ENCODE data around the gene ATP8B1.

The ATP8B1 gene

GRCh38 chr18:57789759-57790158, 13.4 kb downstream of the ATP8B1 start:
- Histone ChIP-seq H3K27me3 (ENCODE audit: insufficient read depth, low read length, poor library complexity, severe bottlenecking) (no peaks in the 10 kb centered on the region), H2AFZ (ENCODE audit: low read length) (no peak overlapping the region), H3K9ac (ENCODE audit: low read depth, low read length, poor library complexity, severe bottlenecking) (no peak overlapping the region), H3K4me3 (ENCODE audit: low read length, poor library complexity, severe bottlenecking) (no peak overlapping the region), H3K9me3 (ENCODE audit: insufficient read depth, low read depth, low read length) (no peaks in the 10 kb centered on the region), H4K20me1 (ENCODE audit: insufficient read depth, low read length, poor library complexity, severe bottlenecking) (no peaks in the 10 kb centered on the region), H3K9me2 (replicated peaks; ENCODE audit: low read depth, low read length) (no peaks in the 10 kb centered on the region), H3K79me2 (ENCODE audit: insufficient read depth, low read length) (no peaks in the 10 kb centered on the region), H3K4me2 (ENCODE audit: low read depth, low read length, poor library complexity, severe bottlenecking) (no peak overlapping the region), H3F3A (ENCODE audit: low read depth) (no peaks in the 10 kb centered on the region), H3K36me3 (ENCODE audit: insufficient read depth, low read length) (no peaks in the 10 kb centered on the region), H3K4me1 (ENCODE audit: insufficient read depth, low read length, poor library complexity, severe bottlenecking) (peaks cover 7% of the 10 kb centered on the region)
- TF ChIP-seq CTCF (conservative IDR thresholded peaks at IDR 0.05; ENCODE audit: low read length) (no peak), EZH2phosphoT487 (IDR thresholded peaks at IDR 0.05; ENCODE audit: borderline replicate concordance) (no peak)

- no peak for TF ChIP-seq EZH2phosphoT487 (IDR thresholded peaks at IDR 0.05; ENCODE audit: borderline replicate concordance)
- TF ChIP-seq CTCF (conservative IDR thresholded peaks at IDR 0.05; ENCODE audit: low read length), result no peak
- Histone ChIP-seq H3K9me2 (replicated peaks; ENCODE audit: low read depth, low read length) (no peaks in the 10 kb centered on the region), H3F3A (ENCODE audit: low read depth) (no peaks in the 10 kb centered on the region), H3K4me2 (ENCODE audit: low read depth, low read length, poor library complexity, severe bottlenecking) (no peak overlapping the region), H3K27me3 (ENCODE audit: insufficient read depth, low read length, poor library complexity, severe bottlenecking) (no peaks in the 10 kb centered on the region), H4K20me1 (ENCODE audit: insufficient read depth, low read length, poor library complexity, severe bottlenecking) (no peaks in the 10 kb centered on the region), H3K79me2 (ENCODE audit: insufficient read depth, low read length) (no peaks in the 10 kb centered on the region), H2AFZ (ENCODE audit: low read length) (no peak overlapping the region), H3K36me3 (ENCODE audit: insufficient read depth, low read length) (no peaks in the 10 kb centered on the region), H3K4me1 (ENCODE audit: insufficient read depth, low read length, poor library complexity, severe bottlenecking) (peaks cover 7% of the 10 kb centered on the region), H3K4me3 (ENCODE audit: low read length, poor library complexity, severe bottlenecking) (no peak overlapping the region), H3K9me3 (ENCODE audit: insufficient read depth, low read depth, low read length) (no peaks in the 10 kb centered on the region), H3K9ac (ENCODE audit: low read depth, low read length, poor library complexity, severe bottlenecking) (no peak overlapping the region)
These were observed 14.0 kb downstream of the ATP8B1 start for GRCh38 chr18:57789090-57789489.

- Histone ChIP-seq H3F3A (ENCODE audit: low read depth) (no peaks in the 10 kb centered on the region), H3K4me2 (ENCODE audit: low read depth, low read length, poor library complexity, severe bottlenecking) (no peak overlapping the region), H3K79me2 (ENCODE audit: insufficient read depth, low read length) (no peaks in the 10 kb centered on the region), H3K4me3 (ENCODE audit: low read length, poor library complexity, severe bottlenecking) (no peak overlapping the region), H3K9me3 (ENCODE audit: insufficient read depth, low read depth, low read length) (no peaks in the 10 kb centered on the region), H2AFZ (ENCODE audit: low read length) (no peak overlapping the region), H3K9ac (ENCODE audit: low read depth, low read length, poor library complexity, severe bottlenecking) (no peak overlapping the region), H4K20me1 (ENCODE audit: insufficient read depth, low read length, poor library complexity, severe bottlenecking) (no peaks in the 10 kb centered on the region), H3K36me3 (ENCODE audit: insufficient read depth, low read length) (no peaks in the 10 kb centered on the region), H3K9me2 (replicated peaks; ENCODE audit: low read depth, low read length) (no peaks in the 10 kb centered on the region), H3K27me3 (ENCODE audit: insufficient read depth, low read length, poor library complexity, severe bottlenecking) (no peaks in the 10 kb centered on the region), H3K4me1 (ENCODE audit: insufficient read depth, low read length, poor library complexity, severe bottlenecking) (peaks cover 7% of the 10 kb centered on the region)
- no peak for TF ChIP-seq CTCF (conservative IDR thresholded peaks at IDR 0.05; ENCODE audit: low read length)
- TF ChIP-seq EZH2phosphoT487 (IDR thresholded peaks at IDR 0.05; ENCODE audit: borderline replicate concordance), result no peak
These were observed 15.9 kb downstream of the ATP8B1 start for GRCh38 chr18:57787068-57787685.

Data from Loucy (cell line).